ENCODE measurements around the gene KIF3A.

The KIF3A gene

DNA sequence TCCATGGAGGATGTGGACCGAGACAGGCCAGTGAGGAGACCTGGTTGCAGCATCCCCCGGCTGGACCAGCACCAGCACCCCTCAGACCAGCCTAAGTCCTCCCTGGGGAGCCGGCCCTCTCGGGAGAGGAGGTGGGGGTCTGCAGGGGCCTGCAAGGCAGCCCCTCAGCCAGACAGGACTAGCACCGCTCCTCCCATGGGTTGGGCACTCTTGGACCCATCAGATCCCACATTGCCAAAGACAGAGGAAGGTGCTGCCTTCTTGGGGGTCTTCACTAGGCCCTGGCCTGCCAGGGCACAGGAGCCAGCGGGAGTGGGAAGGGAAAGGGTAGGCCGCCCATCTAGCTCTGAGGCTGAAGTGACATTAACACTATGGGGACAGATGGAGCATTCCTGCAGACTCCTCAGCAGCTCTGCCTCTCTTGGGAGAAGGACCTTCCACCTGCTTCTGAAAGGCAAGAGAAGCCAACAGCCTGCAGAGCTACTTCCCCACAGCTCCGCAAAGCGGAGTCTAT is 72.6 kb downstream of the KIF3A start:
- no peak for DNase-seq

DNA sequence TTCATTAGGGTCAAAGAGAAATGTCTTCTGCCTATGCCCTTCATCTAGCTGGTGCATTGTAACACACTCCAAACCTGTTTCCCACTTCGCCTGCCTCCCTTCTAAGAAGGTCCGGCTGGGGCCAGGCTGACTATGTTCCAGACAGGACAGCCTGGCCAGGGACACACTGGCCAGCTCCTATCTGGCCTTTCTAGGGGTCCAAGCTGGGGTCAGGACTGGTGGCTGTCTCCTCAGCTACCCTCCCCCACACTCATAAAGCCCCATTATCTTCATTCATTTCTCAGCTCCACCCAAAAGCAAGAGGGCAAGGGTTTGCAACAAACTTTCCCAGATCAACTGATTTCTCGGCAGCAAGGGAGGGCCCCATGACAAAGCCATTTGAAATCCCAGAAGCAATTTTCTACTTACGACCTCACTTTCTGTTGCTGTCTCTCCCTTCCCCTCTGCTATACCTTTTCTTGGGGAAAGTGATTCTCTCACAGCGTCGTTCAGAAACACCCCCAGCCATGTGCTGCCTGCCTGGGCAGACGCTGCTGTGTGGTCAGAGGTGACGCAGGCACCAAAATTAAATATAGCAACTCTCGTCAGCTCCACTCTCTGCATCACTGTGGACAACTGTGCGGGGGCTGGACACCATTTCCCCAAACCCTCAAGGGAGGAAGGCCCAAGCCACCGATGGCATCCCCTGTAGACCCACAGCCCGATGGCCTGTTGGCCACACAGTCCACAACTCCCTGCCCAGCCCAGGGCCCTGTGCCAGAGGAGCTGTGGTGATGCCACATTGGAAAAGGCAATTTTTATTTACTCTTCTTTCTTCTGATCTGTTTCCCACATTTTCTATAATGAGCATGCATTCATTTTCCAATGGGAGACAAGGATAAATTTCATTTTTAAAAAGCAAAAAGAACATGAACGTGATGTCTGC is 73.3 kb downstream of the KIF3A start:
- no peak for DNase-seq

DNA sequence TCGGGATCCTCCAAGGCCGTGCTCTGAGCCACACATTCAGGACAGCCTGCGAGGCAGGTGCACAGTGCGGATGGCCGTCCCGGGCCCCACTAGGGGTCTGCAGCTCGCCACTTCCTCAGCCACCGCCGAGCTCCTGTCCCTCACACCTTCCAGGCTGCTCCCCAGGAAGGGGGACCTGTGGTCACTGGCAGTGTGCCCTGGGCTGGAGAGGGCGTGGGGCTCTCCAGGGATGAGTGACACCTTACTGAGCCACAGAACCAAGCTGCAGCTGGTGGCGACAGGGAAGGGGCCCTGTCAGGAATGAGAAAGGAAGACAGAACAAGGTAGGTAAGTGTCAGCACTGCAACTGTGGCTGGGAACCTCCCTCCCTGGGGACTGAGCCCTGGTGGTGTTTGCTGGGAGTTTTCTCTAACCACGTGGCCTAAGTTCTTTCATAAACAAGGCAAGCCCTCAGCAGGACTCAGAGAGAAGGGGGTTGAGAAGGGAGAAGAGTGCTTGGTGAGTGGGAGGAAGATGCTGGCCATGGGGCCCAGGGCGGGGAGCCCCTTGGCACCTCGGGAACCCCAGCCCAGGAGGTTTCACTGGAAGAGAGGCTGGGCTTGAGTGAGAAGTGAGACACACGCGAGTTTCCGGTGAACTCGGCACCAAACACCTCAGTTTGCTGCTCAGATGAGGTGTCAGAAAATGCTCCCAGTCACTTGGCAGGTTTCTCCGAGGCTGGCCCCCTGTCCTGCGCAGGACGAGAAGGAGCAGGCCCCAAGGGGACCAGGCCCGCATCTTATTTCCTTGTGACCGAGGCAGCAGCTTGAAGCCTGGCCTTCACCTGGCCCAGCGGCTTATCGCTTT is 74.2 kb downstream of the KIF3A start:
- DNase-seq: no peak

DNA sequence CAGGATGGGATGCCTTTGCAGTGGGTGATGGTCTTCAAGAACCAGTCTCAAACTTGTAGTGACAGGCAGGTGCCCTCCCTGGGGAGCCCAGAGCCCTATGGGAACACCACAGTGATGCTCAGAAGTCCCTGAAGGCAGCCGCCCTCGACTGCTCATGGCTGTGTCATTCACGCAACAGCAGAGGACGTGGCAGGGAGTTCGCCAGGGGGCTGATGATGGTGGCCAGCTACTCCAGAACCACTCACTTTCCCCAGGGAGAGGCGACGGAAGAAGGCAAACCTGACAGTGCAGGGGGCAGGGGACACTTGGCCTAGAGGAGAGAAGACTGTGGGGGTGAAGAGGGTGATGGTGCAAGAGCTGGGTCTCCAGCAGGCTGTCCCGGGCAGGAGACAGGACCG is 75.3 kb downstream of the KIF3A start:
- DNase-seq: no peak

DNA sequence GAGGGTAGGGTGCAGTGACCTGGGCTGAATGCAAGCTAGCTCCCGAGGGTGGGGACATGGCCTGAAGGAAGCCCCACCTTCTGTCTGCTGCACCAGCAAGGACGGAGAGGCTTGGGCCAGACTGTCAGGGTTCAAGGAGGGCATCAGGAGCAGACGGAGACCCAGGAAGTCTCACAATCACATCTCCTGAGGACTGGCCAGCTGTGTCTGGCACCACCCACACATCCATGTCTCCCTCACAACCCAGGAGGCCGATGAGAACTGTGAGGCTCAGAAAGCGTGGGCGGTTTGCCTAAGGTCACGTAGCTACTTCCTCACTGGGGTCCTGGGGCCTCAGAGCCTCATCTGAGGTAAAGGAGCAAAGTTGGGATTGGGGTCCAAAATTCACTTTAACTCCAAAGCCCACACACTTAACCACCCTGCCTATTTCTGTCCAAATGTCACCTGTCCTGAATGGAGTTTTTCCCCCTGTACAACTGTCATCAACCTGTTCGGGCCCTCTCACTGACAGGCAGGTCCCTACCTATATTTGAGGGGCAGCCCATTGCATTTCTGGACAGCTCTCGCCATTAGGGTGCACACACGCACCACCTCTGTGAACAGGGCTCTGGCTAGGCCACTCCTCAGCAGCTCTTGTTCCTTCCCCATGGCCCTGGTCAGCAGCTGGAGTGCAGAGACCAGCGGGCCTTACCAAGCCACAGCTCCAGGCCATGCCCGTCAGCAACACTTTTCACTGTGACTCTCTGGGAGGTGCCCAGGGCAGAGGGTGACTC is 75.9 kb downstream of the KIF3A start:
- DNase-seq: no peak

DNA sequence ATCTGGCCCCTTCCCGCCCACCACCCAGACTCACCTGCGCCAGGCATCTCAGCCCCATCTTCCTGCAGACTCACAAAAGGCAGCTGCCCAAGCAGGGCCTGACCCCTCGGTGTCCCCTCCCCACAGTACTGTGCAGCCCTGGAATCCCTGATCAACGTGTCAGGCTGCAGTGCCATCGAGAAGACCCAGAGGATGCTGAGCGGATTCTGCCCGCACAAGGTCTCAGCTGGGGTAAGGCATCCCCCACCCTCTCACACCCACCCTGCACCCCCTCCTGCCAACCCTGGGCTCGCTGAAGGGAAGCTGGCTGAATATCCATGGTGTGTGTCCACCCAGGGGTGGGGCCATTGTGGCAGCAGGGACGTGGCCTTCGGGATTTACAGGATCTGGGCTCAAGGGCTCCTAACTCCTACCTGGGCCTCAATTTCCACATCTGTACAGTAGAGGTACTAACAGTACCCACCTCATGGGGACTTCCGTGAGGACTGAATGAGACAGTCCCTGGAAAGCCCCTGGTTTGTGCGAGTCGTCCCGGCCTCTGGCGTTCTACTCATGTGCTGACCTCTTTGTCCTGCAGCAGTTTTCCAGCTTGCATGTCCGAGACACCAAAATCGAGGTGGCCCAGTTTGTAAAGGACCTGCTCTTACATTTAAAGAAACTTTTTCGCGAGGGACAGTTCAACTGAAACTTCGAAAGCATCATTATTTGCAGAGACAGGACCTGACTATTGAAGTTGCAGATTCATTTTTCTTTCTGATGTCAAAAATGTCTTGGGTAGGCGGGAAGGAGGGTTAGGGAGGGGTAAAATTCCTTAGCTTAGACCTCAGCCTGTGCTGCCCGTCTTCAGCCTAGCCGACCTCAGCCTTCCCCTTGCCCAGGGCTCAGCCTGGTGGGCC is 77.5 kb downstream of the KIF3A start:
- DNase-seq: no peak

DNA sequence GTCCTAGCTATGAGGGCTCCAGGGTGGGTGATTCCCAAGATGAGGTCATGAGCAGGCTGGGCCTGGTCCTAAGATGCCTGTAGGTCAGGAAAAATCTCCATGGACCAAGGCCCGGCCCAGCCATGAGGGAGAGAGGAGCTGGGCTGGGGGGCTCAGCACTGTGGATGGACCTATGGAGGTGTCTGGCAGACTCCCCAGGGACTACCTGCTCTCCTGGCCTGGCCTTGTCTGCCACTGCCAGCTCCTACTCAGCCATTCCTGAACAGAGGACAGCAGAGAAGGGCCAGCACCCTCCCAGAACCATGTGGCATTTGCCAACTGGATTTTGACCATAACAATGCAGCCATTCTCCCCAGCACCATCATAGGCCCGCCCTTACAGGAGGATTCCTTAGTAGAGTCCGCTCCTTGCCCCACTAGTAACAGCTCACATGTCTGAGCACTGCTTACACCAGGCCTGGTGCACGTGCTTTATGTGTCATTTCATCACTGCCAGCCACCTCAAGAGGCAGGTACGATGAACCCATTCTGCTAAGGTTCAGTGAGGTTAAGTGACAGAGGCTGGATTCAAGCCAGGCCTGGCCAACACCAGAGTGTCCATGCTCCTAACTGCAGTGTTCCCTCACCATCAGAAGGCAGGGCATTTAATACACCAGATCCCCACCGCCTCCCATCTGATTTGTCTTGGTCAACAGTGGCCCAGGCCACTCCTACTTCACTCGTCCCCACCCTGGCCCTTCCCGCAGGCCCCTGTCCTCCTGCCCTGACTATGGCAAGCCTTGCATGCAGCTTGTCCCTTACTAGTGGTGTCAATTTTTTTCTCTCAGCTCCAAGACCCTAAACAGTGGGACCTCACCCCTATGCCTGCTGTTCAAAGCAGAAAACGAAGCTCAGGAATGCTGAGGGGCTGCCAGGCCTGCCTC is 78.7 kb downstream of the KIF3A start:
- DNase-seq: peak in 2 of 51 donors; percentile 7 to 22

DNA sequence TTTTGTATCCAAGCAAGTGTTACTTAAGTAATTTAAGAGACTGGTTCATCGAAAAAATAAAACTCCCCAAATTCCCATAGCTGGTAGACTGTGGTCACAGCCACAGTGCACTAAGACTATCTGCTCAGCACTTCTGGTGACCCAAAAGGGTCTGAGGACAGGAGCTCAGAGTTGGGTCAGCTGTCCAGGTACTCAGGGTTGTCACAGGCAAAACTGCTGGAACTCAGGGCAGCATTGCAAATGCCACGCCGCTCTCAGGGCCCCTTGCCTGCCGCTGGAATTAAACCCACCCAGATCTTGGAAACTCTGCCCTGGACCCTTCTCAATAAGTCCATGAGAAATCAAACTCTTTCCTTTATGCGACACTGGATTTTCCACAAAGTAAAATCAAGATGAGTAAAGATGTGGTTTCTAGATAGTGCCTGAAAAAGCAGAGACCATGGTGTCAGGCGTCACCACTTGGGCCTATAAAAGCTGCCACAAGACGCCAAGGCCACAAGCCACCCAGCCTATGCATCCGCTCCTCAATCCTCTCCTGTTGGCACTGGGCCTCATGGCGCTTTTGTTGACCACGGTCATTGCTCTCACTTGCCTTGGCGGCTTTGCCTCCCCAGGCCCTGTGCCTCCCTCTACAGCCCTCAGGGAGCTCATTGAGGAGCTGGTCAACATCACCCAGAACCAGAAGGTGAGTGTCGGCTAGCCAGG is 79.5 kb downstream of the KIF3A start, which contains the start of gene IL13:
Gene IL13 (plus strand): TSS at position 498 of the 705 bp plus-strand sequence. CDS start 14 bp downstream, at position 512.
- DNase-seq: no peak

DNA sequence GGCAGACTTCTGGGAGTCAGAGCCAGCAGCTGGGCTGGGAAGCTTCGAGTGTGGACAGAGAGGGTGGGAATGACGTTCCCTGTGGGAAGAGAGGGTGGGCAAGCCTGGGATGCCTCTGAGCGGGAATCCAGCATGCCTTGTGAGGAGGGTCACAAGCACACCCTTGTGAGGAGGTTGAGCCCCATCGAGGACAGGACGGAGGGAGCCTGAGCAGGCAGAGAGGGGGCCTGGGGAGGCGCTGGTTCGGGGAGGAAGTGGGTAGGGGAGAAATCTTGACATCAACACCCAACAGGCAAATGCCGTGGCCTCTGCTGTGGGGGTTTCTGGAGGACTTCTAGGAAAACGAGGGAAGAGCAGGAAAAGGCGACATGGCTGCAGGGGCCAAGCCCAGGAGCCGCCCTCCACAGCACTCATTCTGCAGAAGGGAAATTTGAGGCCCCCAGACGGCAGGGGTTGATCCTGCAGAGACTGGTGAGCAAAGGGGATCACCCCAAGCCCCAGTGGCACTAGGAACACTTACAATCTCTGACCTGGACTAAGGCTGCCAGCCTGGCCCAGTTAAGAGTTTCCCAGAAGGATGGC is 80.5 kb downstream of the KIF3A start:
- no peak for DNase-seq

DNA sequence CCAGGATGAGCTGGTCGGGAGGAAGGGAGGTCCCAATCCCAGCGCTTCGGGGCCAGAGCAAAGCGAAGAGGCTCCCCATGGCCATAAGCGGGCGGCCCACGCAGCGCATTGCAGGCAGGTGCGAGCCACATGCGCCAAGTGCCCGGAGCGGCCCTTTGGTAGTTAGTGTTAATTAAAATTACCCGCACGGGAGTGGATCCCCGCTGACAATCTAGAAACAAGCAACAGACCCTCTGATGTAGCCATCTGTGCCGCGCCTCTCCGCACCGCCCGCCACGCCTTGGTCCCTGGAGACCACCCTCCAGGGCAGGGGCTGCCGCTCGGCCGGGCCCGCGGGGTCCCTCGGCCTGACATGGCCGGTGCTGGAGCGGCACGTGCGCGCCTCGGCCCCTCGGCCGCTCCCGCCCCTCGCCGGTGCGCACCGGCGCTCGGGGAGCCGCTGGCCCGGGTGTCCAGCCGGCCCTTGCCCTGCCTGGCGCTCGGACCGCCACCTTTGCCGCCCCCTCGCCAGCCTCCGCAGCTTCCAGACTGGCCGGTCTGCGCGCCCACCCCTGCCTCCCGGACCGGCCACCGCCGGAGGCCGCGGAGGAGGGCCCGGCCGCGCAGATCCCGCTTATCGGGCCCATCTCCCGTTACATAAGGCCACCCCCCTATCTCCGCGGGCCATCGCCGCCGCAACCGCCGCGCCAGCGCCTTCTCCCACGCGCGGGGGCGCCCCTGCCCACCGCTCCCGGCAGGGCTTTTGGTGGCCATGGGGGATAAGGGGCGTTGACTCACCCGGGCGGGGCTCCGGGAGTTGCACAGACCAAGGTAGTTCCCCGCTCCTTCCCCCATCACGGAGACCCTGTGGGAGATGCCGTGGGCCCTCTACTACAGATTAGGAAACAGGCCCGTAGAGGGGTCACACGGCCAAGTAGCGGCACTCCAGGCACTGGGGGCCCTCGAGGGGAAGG is 81.2 kb downstream of the KIF3A start:
- DNase-seq: peak in 12 of 51 donors; percentile 7 to 45 (median 16)

DNA sequence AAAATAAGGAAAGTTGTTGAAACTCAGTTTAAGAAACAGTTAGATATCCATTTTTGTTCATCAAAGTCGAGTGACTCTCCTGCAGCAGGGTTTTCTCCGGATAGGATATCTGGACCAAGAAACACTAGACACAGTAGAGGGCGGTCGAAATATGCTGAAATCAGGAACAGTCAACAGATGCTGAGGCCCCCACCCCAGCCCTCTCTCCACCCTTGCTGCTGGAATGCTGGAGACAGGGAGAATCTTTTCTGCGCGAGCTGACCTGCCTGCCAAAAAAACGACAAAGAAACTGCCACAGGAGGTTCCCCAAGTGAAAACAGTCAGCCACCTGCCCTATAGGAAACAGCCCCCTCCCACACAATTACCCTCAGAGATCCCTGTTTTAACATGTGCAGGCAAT is 83.6 kb downstream of the KIF3A start:
- no peak for DNase-seq

DNA sequence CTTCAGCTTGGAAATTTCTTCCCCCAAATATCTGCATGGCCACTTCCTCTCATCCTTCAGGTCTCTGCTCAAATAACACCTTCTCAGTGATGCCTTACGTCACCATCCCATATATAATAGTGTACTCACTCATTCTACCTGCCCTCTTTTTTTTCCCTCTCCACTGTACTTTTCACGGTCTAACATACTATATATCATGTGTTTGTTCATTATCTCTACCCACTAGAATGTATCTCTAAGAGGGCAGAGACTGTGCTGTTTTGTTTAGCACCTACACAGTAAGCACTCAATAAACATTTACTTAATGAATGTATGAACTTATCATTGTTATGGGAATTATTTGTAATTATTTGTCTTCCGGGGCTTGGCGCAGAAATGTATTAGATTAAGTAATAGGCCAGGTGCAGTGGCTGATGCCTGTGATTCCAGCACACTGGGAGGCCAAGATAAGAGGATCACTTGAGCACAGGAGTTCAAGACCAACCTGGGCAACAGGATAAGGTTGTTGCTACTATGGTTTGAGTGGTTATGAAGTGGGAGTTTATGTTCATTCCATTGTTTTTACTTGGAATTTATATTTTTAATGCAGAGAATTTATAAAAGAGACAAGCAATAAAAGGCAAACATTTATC is 85.4 kb downstream of the KIF3A start:
- no peak for DNase-seq

DNA sequence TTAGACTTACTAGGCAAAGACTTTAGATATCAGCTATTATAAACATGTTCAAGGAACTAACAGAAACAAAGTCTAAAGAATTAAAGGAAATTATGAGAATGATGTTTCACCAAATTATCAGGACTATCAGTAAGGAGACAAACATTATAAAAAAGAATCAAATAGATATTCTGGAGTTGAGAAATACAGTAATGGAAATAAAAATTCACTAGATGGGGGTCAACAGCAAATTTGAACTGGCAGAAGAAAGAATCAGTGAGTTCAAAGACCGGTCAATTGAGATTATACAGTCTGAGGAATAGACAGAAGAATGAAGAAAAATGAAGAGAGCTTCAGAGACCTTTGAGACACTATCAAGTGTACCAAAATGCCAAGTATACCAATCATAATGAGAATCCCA is 89.0 kb downstream of the KIF3A start:
- no peak for DNase-seq

DNA sequence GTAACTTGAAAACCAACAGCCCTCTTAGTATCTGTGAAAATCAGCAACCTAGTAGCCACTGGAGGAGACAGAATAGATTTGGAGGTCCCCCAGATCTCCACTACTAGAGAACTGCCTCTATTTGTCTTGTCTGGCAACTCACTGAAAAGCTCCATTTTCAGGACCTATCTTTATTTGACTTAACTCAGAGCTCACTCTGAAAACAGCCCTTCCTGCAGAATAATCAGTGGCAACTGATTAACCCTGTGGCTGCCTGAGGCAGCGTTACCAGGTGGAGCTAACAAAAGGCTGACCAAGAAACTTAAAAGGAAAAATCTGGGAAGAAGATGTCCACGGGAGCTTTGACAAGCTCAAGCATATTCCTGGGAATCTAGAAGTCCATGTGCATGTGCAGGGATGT is 89.9 kb downstream of the KIF3A start:
- DNase-seq: no peak

DNA sequence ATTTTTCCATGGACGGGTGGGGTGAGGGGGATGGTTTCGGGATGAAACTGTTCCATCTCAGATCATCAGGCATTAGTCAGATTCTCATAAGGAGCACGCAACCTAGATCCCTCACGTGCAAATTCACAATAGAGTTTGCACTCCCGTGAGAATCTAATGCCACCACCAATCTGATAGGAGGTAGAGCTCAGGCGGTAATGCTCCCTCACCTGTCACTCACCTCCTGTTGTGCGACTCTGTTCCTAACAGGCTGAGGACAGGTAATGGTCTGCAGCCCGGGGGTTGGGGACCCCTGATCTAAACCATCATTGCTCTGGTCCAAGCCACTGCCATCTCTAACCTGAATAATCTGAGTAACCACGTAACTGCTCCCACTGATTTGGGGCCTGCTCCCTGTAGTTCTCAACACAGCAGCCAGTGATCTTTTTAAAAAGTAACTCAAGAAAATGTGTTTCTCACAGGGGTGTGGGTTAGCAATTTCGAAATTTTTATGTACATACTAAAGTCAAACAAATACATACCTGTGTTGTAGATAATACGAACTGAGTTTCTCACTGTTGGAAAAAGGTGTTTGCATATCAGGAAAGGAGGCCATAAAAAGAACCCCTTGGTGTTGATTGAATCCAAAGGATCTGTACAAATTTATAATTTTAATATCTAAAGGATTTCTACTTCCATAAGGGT is 90.6 kb downstream of the KIF3A start:
- no peak for DNase-seq

DNA sequence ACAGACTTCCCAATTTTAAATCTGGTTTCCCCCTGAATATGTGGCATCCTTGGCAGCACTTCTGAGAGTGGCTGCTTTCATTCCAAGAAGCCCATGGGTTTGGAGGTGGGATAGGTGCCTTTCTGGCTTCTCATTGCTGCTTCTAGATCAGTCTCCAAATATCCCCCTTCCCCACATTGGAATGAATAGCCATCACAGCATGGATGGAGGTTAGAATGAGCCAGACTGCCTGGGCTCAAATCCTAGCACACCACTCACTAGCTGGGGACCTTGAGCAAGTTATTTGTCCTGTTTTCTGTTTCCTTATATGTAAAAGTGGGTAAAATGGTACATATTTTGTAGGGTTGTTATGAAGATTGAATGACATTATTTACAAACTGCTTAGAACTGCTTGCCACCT is 93.2 kb downstream of the KIF3A start:
- DNase-seq: no peak
